Nephron progenitor cell (in vitro differentiated cells): Measurements from ENCODE around the gene TBX4.

Source experiments
- DNase-seq: peaks from one replicate; pipeline ENCODE4 v3.0.0; 2021
- H3K27ac Mint-ChIP-seq: 2 replicates; pipeline ENCODE4 v1.8.0; 2021; ENCODE audit warnings: mild to moderate bottlenecking, moderate library complexity, mixed read lengths
- H3K27me3 Mint-ChIP-seq: 2 replicates; pipeline ENCODE4 v1.8.0; 2021; ENCODE audit warnings: mild to moderate bottlenecking, low read depth, mixed read lengths; ENCODE audit not compliant: poor library complexity
- H3K36me3 Mint-ChIP-seq: 2 replicates; pipeline ENCODE4 v1.8.0; 2021; ENCODE audit warnings: low read depth, mixed read lengths
- H3K4me1 Mint-ChIP-seq: 2 replicates; pipeline ENCODE4 v1.8.0; 2021; ENCODE audit warnings: mixed read lengths
- H3K4me3 Mint-ChIP-seq: 2 replicates; pipeline ENCODE4 v1.8.0; 2021; ENCODE audit warnings: mild to moderate bottlenecking, moderate library complexity, mixed read lengths
- H3K9me3 Mint-ChIP-seq: 2 replicates; pipeline ENCODE4 v1.8.0; 2021; ENCODE audit warnings: mild to moderate bottlenecking, moderate library complexity, mixed read lengths
- CTCF ChIP-seq: fragments of 200-600 bp; sonication (generic); IDR thresholded peaks from 2 replicates; pipeline ENCODE4 v1.5.0; 2021; ENCODE audit warnings: antibody characterized with exemption

TBX4 gene

GRCh38 chr17:61484174-61484573, 32.0 kb downstream of the TBX4 start:
- H3K4me3 Mint-ChIP-seq, result no peak overlapping the region
- no peaks in the 10 kb centered on the region for H3K9me3 Mint-ChIP-seq
- TF ChIP-seq CTCF, result no peak
- no peaks in the 10 kb centered on the region for H3K36me3 Mint-ChIP-seq
- no peak overlapping the region for H3K27ac Mint-ChIP-seq
- H3K27me3 Mint-ChIP-seq, result peaks cover 38% of the 10 kb centered on the region
- H3K4me1 Mint-ChIP-seq, result peaks cover 87% of the 10 kb centered on the region
- no peak for DNase-seq

GRCh38 chr17:61485067-61485775, 33.0 kb downstream of the TBX4 start:
- Mint-ChIP-seq H3K9me3 (no peaks in the 10 kb centered on the region), H3K4me1 (peaks cover 88% of the 10 kb centered on the region)

GRCh38 chr17:61486135-61487120, 34.2 kb downstream of the TBX4 start:
- peaks cover 37% of the 10 kb centered on the region for H3K27me3 Mint-ChIP-seq
- H3K9me3 Mint-ChIP-seq, result no peaks in the 10 kb centered on the region
- peak; percentile 8 for TF ChIP-seq CTCF
- DNase-seq, result peak; percentile 56
- no peaks in the 10 kb centered on the region for H3K36me3 Mint-ChIP-seq
- H3K27ac Mint-ChIP-seq, result peak overlapping the region; percentile 56
- H3K4me1 Mint-ChIP-seq, result peaks cover 87% of the 10 kb centered on the region
- peak overlapping the region; percentile 47 for H3K4me3 Mint-ChIP-seq

More at GRCh38 chr17:61485067-61485775, 33.0 kb downstream of the TBX4 start:
- H3K4me3 Mint-ChIP-seq, result no peak overlapping the region
- H3K36me3 Mint-ChIP-seq, result no peaks in the 10 kb centered on the region
- no peak for TF ChIP-seq CTCF
- peaks cover 36% of the 10 kb centered on the region for H3K27me3 Mint-ChIP-seq
- peak overlapping the region; percentile 30 for H3K27ac Mint-ChIP-seq
- no peak for DNase-seq

- DNase-seq, result no peak
- TF ChIP-seq CTCF, result no peak
- Mint-ChIP-seq H3K27me3 (peaks cover 40% of the 10 kb centered on the region), H3K9me3 (no peaks in the 10 kb centered on the region), H3K27ac (no peak overlapping the region), H3K4me1 (peaks cover 81% of the 10 kb centered on the region), H3K4me3 (peak overlapping the region; percentile 52), H3K36me3 (no peaks in the 10 kb centered on the region)
Measured at GRCh38 chr17:61487161-61487988, 35.2 kb downstream of the TBX4 start.

GRCh38 chr17:61487989-61488595, 35.9 kb downstream of the TBX4 start:
- peaks cover 46% of the 10 kb centered on the region for H3K27me3 Mint-ChIP-seq
- H3K4me3 Mint-ChIP-seq, result no peak overlapping the region
- peaks cover 81% of the 10 kb centered on the region for H3K4me1 Mint-ChIP-seq
- H3K36me3 Mint-ChIP-seq, result no peaks in the 10 kb centered on the region
- no peak for DNase-seq
- H3K27ac Mint-ChIP-seq, result no peak overlapping the region
- no peak for TF ChIP-seq CTCF
- no peaks in the 10 kb centered on the region for H3K9me3 Mint-ChIP-seq
